ENCODE results near the gene SH3RF1. TPM values are rescaled to one million over a fixed set of nuclear protein-coding genes. Genes with fewer than 3 reads are reported as not detected.

Gene SH3RF1
- total RNA-seq, 1 experiment from 2014 or later = 15.3 TPM

DNA sequence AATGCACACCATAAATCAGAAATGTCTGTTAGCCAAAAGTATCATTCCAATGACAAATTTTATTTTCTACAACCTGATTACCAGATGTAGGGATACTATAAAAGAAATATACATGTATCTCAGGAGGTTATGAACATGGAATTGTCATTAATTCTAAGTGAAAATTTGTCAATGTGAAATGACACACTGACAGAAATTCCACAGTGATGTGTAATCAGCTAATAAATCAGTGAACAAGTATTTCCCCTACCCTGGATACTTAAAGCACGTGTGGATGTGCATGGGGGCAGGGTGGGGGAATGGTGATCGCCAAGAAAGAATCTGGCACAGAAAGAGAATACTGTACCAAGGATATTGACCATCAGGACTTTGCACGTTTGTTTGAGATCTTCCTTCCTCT lies 123.6 kb downstream of the SH3RF1 start:
- Mint-ChIP-seq H3K9me3 (no peaks in the 10 kb centered on the region), H3K27me3 (ENCODE audit: low read depth) (no peaks in the 10 kb centered on the region), H3K36me3 (ENCODE audit: insufficient read depth in 1 of 3, low read depth in 3 of 3) (peaks cover 0 to 3% (median 0%) of the 10 kb centered on the region in 3 experiments; a peak in 1 of 7 replicates), H3K27ac (no peak overlapping the region), H3K4me3 (no peak overlapping the region), H3K4me1 (peaks cover 23 to 26% of the 10 kb centered on the region in 2 experiments)
- H3K4me1 ChIP-seq (ENCODE audit: insufficient read depth, low read length) = no peaks in the 10 kb centered on the region; the same call in 1 of the 2 replicates
- H4K8ac ChIP-seq (replicated peaks; ENCODE audit: insufficient read length, low read depth, low read length) = no peak overlapping the region
- H4K91ac ChIP-seq (ENCODE audit: insufficient read length, low read depth, low read length) = no peak overlapping the region
- H4K5ac ChIP-seq (ENCODE audit: insufficient read length, low read depth, low read length) = no peak overlapping the region
- H3K4ac ChIP-seq (ENCODE audit: low read depth, low read length) = no peak overlapping the region
- H2AK5ac ChIP-seq (ENCODE audit: insufficient read length, low read length) = no peak overlapping the region
- TF ChIP-seq, protein P1, sequence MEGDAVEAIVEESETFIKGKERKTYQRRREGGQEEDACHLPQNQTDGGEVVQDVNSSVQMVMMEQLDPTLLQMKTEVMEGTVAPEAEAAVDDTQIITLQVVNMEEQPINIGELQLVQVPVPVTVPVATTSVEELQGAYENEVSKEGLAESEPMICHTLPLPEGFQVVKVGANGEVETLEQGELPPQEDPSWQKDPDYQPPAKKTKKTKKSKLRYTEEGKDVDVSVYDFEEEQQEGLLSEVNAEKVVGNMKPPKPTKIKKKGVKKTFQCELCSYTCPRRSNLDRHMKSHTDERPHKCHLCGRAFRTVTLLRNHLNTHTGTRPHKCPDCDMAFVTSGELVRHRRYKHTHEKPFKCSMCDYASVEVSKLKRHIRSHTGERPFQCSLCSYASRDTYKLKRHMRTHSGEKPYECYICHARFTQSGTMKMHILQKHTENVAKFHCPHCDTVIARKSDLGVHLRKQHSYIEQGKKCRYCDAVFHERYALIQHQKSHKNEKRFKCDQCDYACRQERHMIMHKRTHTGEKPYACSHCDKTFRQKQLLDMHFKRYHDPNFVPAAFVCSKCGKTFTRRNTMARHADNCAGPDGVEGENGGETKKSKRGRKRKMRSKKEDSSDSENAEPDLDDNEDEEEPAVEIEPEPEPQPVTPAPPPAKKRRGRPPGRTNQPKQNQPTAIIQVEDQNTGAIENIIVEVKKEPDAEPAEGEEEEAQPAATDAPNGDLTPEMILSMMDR (conservative IDR thresholded peaks at IDR 0.05) = no peak
- H3K79me2 ChIP-seq (ENCODE audit: insufficient read depth, low read length) = no peaks in the 10 kb centered on the region
- H2BK5ac ChIP-seq (ENCODE audit: insufficient read length, low read length) = no peak overlapping the region
- no peak overlapping the region for H2BK120ac ChIP-seq (ENCODE audit: low read depth, low read length, poor library complexity, severe bottlenecking)
- H3K18ac ChIP-seq (ENCODE audit: insufficient read length, low read depth, low read length) = no peak overlapping the region
- no peaks in the 10 kb centered on the region for H3K27me3 ChIP-seq (ENCODE audit: insufficient read depth, low read length)
- no peak overlapping the region for H3K4me2 ChIP-seq (ENCODE audit: insufficient read depth, insufficient read length, low read length)
- no peaks in the 10 kb centered on the region for H3K79me1 ChIP-seq (ENCODE audit: insufficient read depth, low read depth, low read length, poor library complexity, severe bottlenecking)
- no peak for DNase-seq
- H3K23me2 ChIP-seq (ENCODE audit: insufficient read length, low read depth, low read length, poor library complexity, severe bottlenecking) = no peaks in the 10 kb centered on the region
- no peak overlapping the region for H3K9ac ChIP-seq (ENCODE audit: extremely low read depth, insufficient read length, low read length)
- H3T11ph ChIP-seq (ENCODE audit: low read length) = no peak overlapping the region
- H2BK20ac ChIP-seq (ENCODE audit: low read depth, low read length, poor library complexity, severe bottlenecking) = no peak overlapping the region
- no peak overlapping the region for H2BK15ac ChIP-seq (ENCODE audit: low read depth, low read length)
- H4K20me1 ChIP-seq (ENCODE audit: control insufficient read depth, insufficient read depth, insufficient read length) = no peaks in the 10 kb centered on the region
- no peak overlapping the region for H2BK12ac ChIP-seq (ENCODE audit: insufficient read length, low read depth, low read length)
- H3K56ac ChIP-seq (ENCODE audit: insufficient read length, low read depth, low read length) = no peak overlapping the region
- H2AFZ ChIP-seq (ENCODE audit: low read length) = no peak overlapping the region
- no peak overlapping the region for H3K27ac ChIP-seq (ENCODE audit: insufficient read length, low read depth, low read length)
- no CpG with 5 or more reads among the region's 3 CpGs for WGBS (ENCODE audit: extremely low coverage, insufficient read length, low lambda C conversion rate)
- no peak overlapping the region for H3K23ac ChIP-seq (ENCODE audit: insufficient read length, low read depth, low read length)
- no peak overlapping the region for H3K14ac ChIP-seq (ENCODE audit: insufficient read depth, low read length)
- H3K9me3 ChIP-seq (ENCODE audit: control insufficient read depth, low read depth, low read length) = no peaks in the 10 kb centered on the region

All from H9 (cell line).